ENCODE measurements around the gene TMPRSS11F. TPM values are rescaled to one million over a fixed set of nuclear protein-coding genes. Genes with fewer than 3 reads are reported as not detected.

TMPRSS11F gene
- total RNA-seq, 1 donor from 2014 or later = not detected

GRCh38 chr4:68148800-68149685 lies 19.4 kb upstream of the TMPRSS11F start:
- peaks cover 2% of the 10 kb centered on the region for H3K9me3 Mint-ChIP-seq
- ATAC-seq (ENCODE audit: low read depth) = no peak
- H3K27ac Mint-ChIP-seq = no peak overlapping the region
- ChIA-PET POLR2A (no interaction called here), CTCF (no interaction called here)
- no peak for DNase-seq
- H3K4me1 Mint-ChIP-seq = no peaks in the 10 kb centered on the region
- H3K27me3 Mint-ChIP-seq = no peaks in the 10 kb centered on the region
- H3K4me3 Mint-ChIP-seq = no peak overlapping the region
- TF ChIP-seq CTCF (IDR thresholded peaks at IDR 0.05) = no peak
- no peaks in the 10 kb centered on the region for H3K36me3 Mint-ChIP-seq (ENCODE audit: low read depth)
- intact Hi-C loops (cut with micrococcal nuclease) = no loop called here

GRCh38 chr4:68147079-68147478 lies 17.4 kb upstream of the TMPRSS11F start:
- TF ChIP-seq CTCF (IDR thresholded peaks at IDR 0.05) = no peak
- no peak for DNase-seq
- intact Hi-C loops (cut with micrococcal nuclease) = no loop called here
- peaks cover 2% of the 10 kb centered on the region for H3K9me3 Mint-ChIP-seq
- H3K27me3 Mint-ChIP-seq = no peaks in the 10 kb centered on the region
- no peak for ATAC-seq (ENCODE audit: low read depth)
- CTCF ChIA-PET = no interaction called here
- no peak overlapping the region for H3K4me3 Mint-ChIP-seq
- H3K27ac Mint-ChIP-seq = no peak overlapping the region
- H3K4me1 Mint-ChIP-seq = no peaks in the 10 kb centered on the region
- H3K36me3 Mint-ChIP-seq (ENCODE audit: low read depth) = no peaks in the 10 kb centered on the region
- POLR2A ChIA-PET = no interaction called here

- H3K4me1 Mint-ChIP-seq = no peaks in the 10 kb centered on the region
- ChIA-PET POLR2A (no interaction called here), CTCF (no interaction called here)
- TF ChIP-seq CTCF (IDR thresholded peaks at IDR 0.05) = no peak
- H3K27ac Mint-ChIP-seq = no peak overlapping the region
- intact Hi-C loops (cut with micrococcal nuclease) = no loop called here
- DNase-seq = no peak
- peaks cover 2% of the 10 kb centered on the region for H3K9me3 Mint-ChIP-seq
- no peak for ATAC-seq (ENCODE audit: low read depth)
- H3K4me3 Mint-ChIP-seq = no peak overlapping the region
- H3K27me3 Mint-ChIP-seq = no peaks in the 10 kb centered on the region
- no peaks in the 10 kb centered on the region for H3K36me3 Mint-ChIP-seq (ENCODE audit: low read depth)
Observed at GRCh38 chr4:68145261-68145660, 15.6 kb upstream of the TMPRSS11F start.

- ChIA-PET CTCF (no interaction called here), POLR2A (no interaction called here)
- TF ChIP-seq CTCF (IDR thresholded peaks at IDR 0.05) = no peak
- ATAC-seq (ENCODE audit: low read depth) (no peak), DNase-seq (no peak)
- Mint-ChIP-seq H3K4me1 (no peaks in the 10 kb centered on the region), H3K4me3 (no peak overlapping the region), H3K36me3 (ENCODE audit: low read depth) (no peaks in the 10 kb centered on the region), H3K9me3 (no peaks in the 10 kb centered on the region), H3K27me3 (no peaks in the 10 kb centered on the region), H3K27ac (no peak overlapping the region)
- intact Hi-C loops (cut with micrococcal nuclease) = no loop called here
Observed at GRCh38 chr4:68141852-68142251, 12.2 kb upstream of the TMPRSS11F start.

GRCh38 chr4:68132342-68132741 lies 2.7 kb upstream of the TMPRSS11F start:
- TF ChIP-seq CTCF (IDR thresholded peaks at IDR 0.05) = no peak
- no peak overlapping the region for H3K4me3 Mint-ChIP-seq
- DNase-seq (no peak), ATAC-seq (ENCODE audit: low read depth) (no peak)
- peaks cover 2% of the 10 kb centered on the region for H3K27me3 Mint-ChIP-seq
- H3K36me3 Mint-ChIP-seq (ENCODE audit: low read depth) = no peaks in the 10 kb centered on the region
- H3K9me3 Mint-ChIP-seq = peaks cover 3% of the 10 kb centered on the region
- intact Hi-C loops (cut with micrococcal nuclease) = no loop called here
- ChIA-PET POLR2A (no interaction called here), CTCF (no interaction called here)
- H3K27ac Mint-ChIP-seq = no peak overlapping the region
- no peaks in the 10 kb centered on the region for H3K4me1 Mint-ChIP-seq

Measured in activated B cell treated with CpG ODN at 0.5 μM for 24 hours (primary cell).